GM19438 (cell line): Measurements from ENCODE around the gene LIN52.

Experiments
- ATAC-seq: cut with Tn5 transposase; IDR thresholded peaks from one replicate; pipeline ENCODE4 v1.9.1; 2021; ENCODE audit warnings: low read depth; ENCODE audit not compliant: unreplicated experiment

LIN52 gene, protein sequence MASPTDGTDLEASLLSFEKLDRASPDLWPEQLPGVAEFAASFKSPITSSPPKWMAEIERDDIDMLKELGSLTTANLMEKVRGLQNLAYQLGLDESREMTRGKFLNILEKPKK

DNA sequence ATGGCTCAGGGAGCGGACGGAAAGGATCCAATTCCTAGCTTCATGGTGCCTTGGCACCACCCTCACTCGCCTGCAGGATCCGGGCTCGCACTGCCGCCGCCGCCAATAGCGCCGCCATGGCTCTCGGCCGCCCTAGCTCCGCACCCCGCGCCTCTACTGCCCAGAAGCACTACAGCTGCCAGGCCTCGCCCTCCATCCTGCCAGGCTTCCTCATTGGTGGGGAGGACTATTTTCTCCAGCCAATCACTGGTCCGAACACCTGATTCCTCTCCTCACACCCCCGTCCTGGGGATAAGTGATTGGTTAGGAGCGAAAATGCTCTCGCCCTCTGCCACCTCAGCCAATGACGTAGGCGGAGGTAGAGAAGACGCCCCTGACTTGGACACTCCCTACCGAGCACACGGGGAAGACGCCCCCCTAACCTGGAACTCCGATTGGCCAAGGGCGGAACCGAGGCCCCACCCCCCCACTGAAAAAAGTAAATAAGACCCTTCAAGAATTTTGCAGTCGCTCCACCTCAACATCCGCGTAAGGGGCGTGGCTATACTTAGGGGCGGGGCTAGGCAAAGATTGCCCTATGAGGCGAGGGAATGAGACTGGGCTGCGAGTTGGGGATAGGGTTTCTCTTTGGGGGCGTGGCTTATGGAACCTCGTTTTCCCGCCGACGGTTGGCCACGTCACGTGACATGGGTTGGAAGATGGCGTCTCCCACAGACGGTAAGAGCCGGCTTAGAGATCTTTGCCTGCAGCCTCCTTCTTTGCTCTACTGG lies at the start of gene LIN52, which contains the start of gene ALDH6A1:
Gene LIN52, plus strand, starts transcription at position 680 of the 770 bp plus-strand sequence. Its CDS starts 19 bp downstream, at position 699.
Gene ALDH6A1, minus strand, starts transcription at position 177 of the 770 bp plus-strand sequence. Its CDS starts 59 bp downstream, at position 118.
- peak; percentile 94 for ATAC-seq

DNA sequence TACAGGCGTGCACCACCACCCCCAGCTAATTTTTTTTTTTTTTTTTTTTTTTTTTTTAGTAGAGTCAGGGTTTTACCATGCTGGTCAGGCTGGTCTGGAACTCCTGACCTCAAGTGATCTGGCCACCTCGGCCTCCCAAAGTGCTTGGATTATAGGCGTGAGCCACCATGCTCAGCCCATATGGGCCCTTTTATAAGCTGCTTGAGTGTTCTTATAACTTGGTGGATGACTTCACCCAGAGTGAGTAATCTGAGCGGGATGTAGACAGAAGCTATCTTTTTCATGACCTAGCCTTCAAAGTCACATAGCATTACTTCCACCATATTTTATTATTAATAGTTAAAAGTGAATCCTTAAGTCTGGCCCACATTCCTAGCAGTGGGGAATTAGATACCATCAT lies 49.2 kb upstream of the LIN52 start:
- ATAC-seq = no peak

DNA sequence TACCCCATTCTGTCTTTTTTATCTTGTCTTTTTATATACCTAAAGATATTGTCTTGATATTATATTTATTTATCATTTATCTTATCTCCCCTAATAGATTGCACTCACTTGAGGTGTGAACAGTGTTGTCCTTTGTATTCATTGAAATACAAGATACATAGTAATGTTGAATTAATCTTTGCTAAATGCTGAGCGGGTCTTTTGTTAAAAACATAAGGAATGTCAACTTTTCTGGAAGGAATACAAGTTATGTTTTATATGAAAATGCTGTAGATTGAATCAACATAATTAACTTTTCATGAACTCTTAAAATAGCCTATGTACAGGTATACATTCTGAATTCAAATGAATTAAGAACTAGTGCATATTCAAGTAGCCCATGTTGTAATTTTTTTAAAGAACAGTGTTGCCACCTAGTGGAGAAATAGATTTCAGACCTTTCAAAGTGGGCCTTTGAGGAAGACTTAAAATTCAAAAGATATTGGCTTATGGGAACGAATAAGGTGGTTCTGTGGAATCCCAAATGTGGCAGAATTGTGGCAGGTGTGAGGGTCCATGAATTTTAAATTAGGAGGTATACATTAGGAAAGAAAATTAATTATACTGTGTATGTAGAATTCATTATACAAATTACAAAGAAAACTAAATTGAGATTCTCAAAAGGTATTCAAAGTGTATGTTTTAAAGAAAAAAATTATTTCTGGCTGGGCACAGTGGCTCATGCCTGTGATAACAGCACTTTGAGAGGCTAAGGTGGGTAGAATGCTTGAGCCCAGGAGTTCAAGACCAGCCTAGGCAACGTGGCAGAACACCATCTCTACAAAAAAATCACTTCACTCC lies 46.5 kb upstream of the LIN52 start:
- no peak for ATAC-seq

DNA sequence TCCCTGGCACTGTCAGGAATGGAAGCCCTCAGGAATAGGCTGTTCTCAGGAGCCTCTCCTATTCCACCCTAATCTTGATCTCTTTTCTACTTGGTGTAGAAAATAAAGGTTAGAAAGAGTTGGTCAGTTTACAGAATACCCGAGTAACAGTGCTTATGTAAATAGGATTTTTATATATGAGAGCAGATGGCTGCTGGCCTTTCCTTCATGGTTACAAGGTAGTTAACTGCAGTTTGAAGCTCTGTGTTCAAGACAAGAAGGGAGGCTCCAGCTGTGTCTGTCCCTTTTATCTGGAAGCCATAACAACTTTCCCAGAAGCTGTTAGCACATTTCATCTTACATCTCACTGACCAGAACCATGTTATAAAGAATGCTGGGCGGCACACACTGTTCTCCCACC lies 42.5 kb upstream of the LIN52 start:
- no peak for ATAC-seq

DNA sequence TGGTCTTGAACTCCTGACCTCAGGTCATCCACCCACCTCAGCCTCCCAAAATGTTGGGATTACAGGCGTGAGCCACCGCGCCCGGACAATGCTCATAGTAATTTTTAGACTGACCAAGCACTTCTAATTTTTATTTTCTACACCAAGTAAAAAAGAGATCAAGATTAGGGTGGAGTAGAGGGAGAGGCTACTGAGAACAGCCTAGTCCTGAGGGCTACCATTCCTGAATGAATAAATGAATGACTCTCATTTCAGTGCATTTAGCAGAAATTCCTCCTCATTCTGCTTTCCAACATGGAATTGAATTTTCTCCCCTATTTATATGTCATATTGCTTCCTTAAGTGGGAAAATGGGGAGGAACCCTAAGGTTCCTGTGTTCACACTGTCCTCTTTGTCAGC lies 39.2 kb upstream of the LIN52 start:
- ATAC-seq = no peak

DNA sequence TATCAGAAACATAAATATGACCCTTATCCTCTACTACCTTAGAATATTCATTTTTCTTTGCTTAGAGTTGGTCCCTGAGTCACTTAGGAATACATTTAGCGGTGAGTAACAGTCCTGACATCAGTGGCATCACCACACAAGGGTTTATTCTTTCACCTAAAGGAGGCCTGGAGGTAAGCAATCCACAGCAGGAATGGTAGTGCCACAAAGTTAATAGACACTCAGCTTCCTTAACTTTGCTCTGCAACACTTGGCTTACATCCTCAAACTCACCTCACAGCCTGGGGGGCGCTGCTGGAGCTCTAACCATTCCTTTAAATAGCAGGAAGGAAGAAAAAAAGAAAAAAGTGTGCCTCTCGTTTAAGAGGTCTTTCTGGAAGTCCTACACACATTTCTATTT lies 36.5 kb upstream of the LIN52 start:
- no peak for ATAC-seq

DNA sequence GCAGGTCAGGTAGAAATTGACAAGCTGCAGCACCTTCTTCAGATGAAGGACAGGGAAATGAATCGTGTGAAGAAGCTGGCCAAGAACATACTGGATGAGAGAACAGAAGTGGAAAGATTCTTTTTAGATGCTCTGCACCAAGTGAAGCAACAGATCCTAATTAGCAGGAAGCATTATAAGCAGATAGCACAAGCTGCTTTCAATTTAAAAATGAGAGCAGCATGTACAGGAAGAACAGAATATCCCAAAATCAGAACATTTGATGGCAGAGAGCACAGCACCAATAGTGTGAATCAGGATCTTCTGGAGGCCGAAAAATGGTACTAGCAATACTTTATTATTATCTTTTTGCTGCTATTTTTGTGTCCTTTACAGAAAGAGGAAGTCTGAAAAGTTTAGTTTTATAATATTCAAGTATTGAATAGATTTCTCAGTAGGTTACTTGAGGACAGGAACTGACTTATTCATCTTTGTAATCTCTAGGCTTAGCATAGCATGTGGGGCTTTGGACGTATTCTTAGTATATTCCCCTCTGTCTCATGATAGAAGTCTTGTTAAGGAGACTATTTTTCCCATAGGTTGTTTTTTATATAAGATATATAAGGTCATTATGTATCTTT lies 34.8 kb upstream of the LIN52 start:
- no peak for ATAC-seq

DNA sequence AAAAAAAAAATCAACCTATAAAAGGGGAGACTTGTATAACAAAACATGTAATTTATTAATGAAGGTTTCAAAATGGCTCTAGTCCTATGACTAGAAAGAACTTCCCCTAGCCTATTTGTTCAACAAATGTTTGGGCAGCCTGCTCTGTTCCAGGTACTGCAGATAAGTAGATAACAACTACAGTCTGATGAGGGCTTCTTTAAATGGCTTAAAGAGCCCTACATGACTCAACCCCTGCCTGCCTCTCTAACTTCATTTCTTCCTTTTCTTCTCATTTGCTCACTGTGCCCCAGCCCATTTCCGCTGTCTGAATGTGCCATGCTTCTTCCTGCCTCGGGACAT lies 22.0 kb upstream of the LIN52 start:
- no peak for ATAC-seq

DNA sequence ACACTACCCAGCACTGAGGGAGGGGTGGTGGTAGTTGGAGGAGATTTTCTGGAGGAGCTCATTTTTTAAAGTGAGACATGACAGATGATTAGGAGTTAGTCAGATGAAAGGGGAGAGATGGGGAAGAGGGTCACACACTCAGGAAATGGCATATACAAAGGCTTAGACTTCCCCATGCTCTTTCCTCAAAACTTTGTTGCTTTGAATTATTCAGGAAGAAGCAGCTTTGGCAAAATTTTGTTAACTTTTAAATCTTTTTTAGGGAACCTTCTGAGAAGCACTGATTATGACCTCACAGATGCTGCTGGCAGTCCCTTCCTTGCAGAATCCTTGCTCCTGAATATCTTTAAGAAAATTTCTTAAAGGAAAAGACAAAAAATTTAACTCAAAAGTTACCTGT lies 20.3 kb upstream of the LIN52 start:
- ATAC-seq = no peak

DNA sequence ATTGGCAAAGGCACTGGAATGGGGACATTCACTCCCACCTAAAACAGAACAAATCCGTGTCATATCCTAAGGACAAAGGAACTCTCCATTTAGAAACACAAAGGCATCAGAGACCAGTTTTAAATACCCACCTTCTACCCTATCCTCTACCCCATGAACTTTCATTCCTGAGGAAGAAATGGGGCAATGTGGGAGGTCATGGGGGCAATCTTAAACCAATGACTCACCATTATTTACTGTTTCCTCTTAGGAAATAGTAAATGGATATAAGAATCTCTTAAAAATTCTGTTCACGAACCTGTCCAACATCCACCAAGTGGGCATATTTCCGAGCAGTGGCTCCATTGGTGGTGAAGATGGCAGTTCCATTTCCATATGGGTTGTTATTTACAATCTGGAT lies 19.9 kb upstream of the LIN52 start:
- ATAC-seq = no peak

DNA sequence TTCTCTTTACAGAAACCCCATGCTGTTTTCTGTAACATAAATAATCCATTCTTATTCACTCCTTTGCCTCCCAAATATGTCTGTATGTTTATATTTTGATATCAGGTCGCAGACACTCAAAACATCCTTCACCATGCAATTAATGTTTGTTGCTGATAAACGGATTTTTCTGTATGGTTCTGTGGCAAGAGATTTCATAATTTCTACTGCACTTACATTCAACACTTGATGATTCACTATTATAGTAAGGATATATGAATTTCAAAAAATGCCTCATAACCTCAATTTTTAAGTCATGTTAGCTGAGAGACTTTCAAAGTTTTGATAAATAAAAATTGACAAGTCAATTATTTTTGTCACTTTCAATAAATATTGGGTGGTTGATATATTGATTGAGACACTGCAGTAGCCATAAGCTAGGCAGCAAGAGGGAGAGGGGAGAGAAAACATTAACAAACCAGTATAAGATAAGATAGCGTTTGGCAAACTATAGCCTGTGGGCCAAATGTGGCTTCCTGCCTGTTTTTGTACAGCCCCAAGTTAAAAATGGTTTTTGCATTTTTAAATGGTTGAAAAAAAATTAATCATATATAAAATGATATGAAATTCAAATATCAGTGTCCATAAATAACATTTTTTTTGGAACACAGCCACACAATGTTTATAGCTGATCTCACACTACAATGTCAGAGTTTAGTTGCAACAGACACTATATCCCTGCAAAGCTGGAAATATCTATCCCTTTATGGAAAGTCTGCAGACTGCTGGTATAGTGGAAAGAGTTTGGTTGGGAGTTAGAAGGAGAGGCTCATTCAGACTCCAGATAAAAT lies 18.8 kb upstream of the LIN52 start:
- no peak for ATAC-seq

DNA sequence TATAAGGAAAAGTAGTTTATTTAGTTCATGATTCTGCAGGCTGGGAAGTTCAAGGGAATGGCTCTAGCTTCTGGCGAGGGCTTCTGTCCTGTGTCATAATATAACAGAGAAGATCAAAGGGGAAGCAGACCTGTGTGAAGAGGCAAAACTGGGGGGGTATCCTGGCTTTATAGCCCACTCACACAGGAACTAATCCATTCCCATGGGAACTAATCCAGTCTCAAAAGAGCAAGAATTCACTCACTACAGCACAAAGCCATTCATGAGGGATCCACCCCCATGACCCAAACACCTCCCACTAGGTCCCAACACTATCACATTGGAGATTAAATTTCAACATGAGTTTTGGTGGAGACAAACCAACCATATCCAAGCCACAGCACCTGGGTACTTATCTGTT lies 7.4 kb upstream of the LIN52 start:
- ATAC-seq = no peak

DNA sequence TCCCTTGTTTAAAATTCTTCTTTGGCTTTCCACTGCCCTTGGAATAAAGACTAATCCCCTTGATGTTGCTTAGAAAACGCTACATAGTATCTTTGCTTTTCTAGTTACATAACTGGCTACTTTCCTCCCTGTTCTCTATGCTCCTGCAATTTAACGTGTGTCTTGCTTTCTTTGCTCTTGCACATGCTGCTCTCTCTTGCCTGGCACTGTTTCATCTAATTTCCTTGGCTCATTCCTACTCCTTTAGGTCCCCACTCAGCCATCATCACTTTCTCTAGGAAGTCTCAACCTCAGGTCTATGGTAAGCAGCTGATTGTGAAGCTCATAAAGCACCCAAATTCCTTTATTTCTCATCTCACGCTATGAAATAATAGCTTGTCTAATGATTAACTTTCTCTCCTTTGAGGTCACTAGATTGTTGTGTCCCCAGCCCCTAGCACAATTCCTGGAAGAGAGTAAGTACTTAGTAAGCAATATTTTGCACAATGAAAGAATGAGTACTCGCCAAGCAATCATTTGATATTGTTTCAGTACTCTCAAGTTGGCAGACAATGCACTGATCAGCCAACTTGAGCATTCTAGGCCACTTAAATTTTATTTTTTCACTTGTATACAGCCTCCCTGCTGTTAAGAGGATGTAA lies 3.8 kb upstream of the LIN52 start:
- no peak for ATAC-seq

DNA sequence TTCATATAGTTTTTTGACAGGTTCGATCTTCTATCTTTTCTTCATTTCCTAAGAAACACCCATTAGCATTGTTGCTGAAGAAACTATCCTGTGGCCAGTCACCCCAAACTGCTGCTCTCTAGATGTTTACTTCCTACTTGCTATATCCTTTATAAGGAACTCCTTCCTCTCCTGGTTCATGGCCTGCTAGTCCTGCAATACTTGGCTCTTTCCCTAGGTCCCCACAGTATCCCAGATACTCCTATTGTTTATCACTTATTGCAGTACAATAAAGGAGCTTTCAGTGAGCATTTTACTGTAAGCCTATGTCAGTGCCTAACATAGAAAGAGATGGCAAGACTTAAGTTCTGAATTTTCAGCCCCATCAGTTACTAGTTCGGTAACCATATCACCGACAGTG lies 3.3 kb upstream of the LIN52 start:
- ATAC-seq = no peak

DNA sequence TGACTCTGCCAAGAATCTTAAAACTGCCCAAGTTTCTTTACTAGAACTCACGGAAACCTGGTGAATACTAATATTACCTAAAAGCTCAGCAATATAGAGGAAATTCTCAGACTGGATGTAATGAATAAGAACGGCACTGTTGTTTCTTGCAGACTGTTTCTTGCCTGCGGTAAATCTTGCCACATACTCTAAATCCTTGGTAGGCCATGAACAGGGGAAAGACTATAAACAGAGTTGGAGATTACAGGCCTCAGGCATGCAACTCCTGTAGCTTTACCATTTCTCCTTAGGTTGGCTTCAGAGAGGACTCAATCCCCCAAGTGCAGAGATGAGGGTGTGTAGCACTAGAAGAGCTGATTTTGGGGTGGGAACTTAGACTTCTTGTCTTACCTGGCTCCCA lies 1.6 kb upstream of the LIN52 start:
- ATAC-seq = no peak

DNA sequence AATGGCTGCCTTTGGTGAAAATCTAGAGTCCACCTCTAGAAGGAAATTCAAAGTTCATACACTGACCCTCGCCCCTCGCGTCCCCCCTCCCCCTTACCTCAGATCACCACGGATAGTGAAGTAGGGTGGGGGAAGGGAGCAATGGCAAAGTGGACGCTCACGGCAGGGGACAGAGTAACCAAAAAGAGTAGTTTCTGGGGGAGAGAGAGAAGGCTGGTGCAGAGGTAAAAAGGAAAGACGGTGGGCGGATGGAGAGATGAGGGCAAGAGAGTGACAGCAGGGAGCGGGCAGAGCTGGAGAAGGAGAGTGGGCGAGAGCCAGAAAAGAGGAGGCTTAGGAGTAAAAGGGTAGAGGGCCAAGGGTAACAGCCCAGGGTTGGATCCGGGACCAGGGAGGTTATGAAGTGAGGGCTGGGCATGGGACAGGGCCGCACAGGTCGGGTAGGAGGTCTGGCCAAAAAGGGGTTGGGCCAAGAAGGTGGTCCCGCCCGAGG lies 926 bp upstream of the LIN52 start:
- peak; percentile 13 for ATAC-seq

DNA sequence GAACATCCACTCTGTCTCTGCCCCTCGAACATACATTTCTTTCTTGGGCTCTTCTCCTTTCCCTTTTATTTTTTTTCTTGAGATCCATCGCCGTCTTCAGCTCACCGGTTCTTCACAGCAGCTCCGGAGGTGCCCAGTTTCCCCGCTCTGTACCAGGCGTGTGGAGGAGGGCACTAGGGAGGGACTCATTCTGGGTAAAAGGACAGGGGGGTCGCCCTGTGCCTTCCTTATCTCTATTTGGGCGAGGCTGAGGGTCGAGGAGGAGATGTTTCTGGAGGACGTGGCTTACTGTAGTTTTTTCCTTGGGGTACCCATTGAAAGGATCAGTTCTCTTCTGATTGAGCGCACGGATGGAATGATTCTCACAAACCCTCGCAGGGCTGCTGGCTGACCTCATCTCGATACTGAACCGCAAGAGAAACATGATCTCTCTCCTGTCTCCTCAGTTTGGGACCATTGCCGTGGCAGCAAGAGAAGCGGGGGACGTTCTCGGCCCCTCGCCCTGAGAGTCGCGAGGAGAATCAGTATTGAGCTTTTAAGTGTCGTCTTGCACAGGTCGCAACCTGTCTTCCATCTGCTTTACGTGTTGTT lies 386 bp downstream of the LIN52 start:
- ATAC-seq = no peak

DNA sequence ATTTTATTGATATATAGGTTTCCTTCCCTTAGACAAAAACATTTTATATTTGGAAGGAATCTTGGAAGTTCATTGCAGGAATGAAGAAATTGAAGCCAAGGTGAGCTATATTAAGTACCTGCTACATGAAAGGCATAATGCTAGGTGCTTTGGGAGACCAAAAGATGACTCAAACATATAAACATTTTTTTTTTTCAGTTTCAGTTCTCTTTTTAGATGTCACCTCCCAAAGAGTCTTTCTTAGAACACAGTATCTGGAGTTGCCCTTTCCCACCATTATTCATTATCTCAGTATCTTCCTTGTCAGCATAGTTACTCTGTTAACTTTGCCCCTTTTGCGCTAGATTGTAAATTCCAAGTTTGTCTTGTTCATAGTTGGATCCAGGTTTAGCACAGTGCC lies 1.1 kb downstream of the LIN52 start:
- ATAC-seq = no peak

DNA sequence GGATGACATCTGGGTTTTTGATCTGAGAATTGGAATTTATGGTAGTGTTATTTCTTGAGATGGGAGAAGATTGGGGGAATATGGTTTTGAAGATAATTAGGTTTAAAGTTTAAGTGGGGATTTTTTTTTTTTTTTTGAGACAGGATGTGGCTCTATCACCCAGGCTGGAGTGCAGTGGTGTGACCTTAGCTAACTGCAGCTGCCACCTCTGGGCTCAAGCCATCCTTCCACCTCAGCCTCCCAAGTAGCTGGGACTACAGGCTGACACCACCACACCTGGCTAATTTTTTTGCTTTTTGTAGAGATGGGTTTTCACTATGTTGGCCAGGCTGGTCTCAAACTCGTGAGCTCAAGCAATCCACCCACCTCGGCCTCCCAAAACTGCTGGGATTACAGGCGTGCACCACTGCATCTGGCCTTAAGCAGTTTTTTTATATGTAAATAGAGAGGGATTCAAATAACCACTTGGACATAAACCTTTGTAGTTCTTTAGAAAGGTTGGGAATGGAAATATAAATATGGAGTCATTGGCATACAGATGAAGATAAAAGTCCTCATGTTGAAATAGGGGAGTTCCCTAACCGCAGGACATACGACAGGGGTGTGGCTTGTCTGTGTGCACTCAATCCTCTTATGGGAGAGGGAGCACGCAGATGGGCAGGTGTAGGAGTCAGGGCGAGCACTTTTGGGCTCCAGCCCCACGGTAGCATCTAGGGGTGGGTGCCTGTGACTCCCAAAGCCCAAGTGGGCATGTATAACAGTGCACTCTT lies 4.7 kb downstream of the LIN52 start:
- ATAC-seq = no peak
